ENCODE measurements around the gene SERPINA1. TPM values are rescaled to one million over a fixed set of nuclear protein-coding genes. Genes with fewer than 3 reads are reported as not detected.

Gene SERPINA1
- total RNA-seq, 3 donors from 2014 or later = 98.3 to 311 (median 225) TPM

DNA sequence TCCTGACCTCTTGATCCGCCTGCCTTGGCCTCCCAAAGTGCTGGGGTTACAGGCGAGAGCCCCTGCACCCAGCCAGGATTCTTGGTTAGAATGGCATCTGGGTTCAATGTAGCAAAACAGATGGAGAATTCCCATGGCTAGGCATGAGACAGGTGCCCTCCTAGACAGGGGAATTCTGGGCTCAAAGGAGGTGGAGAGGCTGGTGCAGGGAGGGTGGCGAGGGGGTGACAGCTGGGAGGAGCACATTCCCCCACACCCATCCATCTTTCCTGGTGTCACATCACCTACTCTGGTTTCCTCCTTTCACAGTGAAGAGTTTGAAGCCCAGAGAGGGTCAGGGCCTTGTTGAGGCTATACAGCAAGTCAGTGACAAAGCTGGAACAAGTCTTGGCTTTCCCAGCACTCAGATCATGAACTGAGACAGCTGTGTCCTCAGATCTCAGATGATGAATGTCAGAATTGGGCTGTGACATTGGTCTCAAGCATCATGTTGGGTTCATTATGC lies 2.8 kb downstream of the SERPINA1 start:
- intact Hi-C loops (cut with DNase I, micrococcal nuclease) = no loop called here

DNA sequence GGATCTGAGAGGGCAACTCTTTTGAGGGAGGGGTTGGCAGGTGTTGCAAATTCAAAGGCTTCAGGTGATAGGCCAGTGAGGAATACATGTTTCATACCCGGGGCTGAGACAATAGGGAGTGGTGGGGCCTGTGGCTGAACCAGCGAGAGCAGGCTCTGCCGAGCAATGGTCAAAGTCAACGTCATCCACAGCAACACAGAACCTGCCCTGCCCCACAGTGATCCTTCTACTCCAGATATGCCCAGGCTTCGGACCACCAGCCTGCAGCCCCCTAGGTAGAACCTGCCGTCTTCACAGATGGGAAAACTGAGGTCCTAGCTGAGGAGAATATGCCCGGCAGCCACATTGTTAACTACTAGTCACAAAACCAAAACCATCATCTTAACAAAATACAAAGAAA lies 4.1 kb downstream of the SERPINA1 start:
- TF ChIP-seq, protein P1, sequence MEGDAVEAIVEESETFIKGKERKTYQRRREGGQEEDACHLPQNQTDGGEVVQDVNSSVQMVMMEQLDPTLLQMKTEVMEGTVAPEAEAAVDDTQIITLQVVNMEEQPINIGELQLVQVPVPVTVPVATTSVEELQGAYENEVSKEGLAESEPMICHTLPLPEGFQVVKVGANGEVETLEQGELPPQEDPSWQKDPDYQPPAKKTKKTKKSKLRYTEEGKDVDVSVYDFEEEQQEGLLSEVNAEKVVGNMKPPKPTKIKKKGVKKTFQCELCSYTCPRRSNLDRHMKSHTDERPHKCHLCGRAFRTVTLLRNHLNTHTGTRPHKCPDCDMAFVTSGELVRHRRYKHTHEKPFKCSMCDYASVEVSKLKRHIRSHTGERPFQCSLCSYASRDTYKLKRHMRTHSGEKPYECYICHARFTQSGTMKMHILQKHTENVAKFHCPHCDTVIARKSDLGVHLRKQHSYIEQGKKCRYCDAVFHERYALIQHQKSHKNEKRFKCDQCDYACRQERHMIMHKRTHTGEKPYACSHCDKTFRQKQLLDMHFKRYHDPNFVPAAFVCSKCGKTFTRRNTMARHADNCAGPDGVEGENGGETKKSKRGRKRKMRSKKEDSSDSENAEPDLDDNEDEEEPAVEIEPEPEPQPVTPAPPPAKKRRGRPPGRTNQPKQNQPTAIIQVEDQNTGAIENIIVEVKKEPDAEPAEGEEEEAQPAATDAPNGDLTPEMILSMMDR (IDR thresholded peaks at IDR 0.05) = no peak
- H3K4me3 ChIP-seq = no peak overlapping the region
- no peak for DNase-seq

More for the DNA sequence above, 2.8 kb downstream of the SERPINA1 start:
- DNase-seq = no peak
- TF ChIP-seq, protein P1 (IDR thresholded peaks at IDR 0.05) = no peak
- ATAC-seq = no peak
- peaks cover 27% of the 10 kb centered on the region for H3K4me1 ChIP-seq (ENCODE audit: low read depth)
- no peaks in the 10 kb centered on the region for H3K36me3 ChIP-seq (ENCODE audit: low read depth)
- no peak overlapping the region for H3K4me3 ChIP-seq
- no peaks in the 10 kb centered on the region for H3K9me3 ChIP-seq

DNA sequence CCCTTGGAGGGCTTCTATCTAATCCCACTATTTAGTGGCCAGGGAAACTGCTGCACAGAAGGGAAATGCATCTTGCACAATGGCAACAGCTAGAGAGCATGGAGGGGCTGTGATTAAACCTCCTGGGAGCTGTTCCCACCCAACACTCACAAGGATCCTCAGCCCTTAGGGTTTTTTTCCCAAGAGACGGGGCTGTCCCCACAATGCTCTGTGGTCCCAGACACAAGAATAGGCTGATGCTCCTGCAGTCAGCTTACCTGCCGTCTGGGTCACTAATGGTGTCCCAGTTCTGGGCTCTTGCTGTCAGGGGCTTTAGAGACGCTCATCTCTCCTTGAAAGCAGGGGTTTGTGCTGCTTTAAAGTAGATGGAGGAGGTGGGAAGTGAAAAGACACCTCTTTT lies 4.6 kb downstream of the SERPINA1 start:
- ATAC-seq (no peak), DNase-seq (no peak)
- TF ChIP-seq, protein P1 (IDR thresholded peaks at IDR 0.05) = no peak
- intact Hi-C loops (cut with DNase I, micrococcal nuclease) = no loop called here
- H3K4me1 ChIP-seq (ENCODE audit: low read depth) = peaks cover 23% of the 10 kb centered on the region
- H3K36me3 ChIP-seq (ENCODE audit: low read depth) = no peaks in the 10 kb centered on the region
- H3K9me3 ChIP-seq = no peaks in the 10 kb centered on the region
- no peak overlapping the region for H3K4me3 ChIP-seq

More for the DNA sequence above, 4.1 kb downstream of the SERPINA1 start:
- no peaks in the 10 kb centered on the region for H3K36me3 ChIP-seq (ENCODE audit: low read depth)
- intact Hi-C loops (cut with DNase I, micrococcal nuclease) = no loop called here
- H3K9me3 ChIP-seq = no peaks in the 10 kb centered on the region
- ATAC-seq = no peak
- peaks cover 23% of the 10 kb centered on the region for H3K4me1 ChIP-seq (ENCODE audit: low read depth)

DNA sequence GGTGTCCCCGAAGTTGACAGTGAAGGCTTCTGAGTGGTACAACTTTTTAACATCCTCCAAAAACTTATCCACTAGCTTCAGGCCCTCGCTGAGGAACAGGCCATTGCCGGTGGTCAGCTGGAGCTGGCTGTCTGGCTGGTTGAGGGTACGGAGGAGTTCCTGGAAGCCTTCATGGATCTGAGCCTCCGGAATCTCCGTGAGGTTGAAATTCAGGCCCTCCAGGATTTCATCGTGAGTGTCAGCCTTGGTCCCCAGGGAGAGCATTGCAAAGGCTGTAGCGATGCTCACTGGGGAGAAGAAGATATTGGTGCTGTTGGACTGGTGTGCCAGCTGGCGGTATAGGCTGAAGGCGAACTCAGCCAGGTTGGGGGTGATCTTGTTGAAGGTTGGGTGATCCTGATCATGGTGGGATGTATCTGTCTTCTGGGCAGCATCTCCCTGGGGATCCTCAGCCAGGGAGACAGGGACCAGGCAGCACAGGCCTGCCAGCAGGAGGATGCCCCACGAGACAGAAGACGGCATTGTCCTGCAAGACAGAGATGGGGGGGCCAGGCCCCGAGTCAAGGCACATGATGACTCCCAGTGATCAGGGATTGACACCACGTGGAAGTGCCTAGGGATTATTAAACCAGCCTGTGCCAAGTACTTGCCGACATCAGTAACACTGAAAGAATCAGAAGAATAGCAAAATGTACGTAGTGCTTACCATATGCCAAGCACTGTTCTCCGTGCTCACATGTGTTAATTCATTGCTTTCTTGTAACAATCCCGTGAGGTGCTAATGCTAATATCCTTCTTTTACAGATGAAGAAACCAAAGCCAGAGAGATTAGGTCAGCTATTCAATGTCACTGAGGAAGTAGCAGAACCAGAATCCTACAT lies 5.4 kb downstream of the SERPINA1 start:
- TF ChIP-seq, protein P1 (IDR thresholded peaks at IDR 0.05) = no peak
- ATAC-seq (no peak), DNase-seq (no peak)
- Histone ChIP-seq H3K4me3 (no peak overlapping the region), H3K9me3 (no peaks in the 10 kb centered on the region), H3K36me3 (ENCODE audit: low read depth) (no peaks in the 10 kb centered on the region), H3K4me1 (ENCODE audit: low read depth) (peaks cover 23% of the 10 kb centered on the region)
- intact Hi-C loops (cut with DNase I, micrococcal nuclease) = no loop called here

DNA sequence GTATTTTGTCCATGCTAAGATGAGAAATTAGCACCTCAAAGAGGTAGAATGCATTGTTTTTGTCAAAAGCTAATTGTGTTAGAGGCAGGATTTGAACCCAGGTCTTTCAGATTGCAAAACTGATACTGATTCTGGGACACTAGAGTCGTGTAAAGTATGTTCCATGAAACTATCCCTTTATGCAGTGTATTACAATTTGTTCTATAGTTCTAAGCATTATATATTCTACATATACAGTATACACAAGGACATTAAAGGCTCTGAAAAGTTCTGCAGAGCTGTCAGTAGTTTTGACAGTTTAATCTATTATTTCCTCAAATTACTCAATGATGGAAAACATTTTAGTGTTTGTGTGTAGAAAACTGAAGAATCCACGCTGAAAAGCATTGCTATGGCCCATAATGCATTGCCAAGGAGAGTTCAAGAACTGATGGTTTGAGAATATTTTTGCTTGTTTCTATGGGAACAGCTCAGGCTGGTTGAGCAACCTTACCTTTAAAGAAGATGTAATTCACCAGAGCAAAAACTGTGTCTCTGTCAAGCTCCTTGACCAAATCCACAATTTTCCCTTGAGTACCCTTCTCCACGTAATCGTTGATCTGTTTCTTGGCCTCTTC lies 6.2 kb downstream of the SERPINA1 start:
- intact Hi-C loops (cut with DNase I, micrococcal nuclease) = no loop called here
- DNase-seq (no peak), ATAC-seq (no peak)
- H3K36me3 ChIP-seq (ENCODE audit: low read depth) = no peaks in the 10 kb centered on the region
- no peak overlapping the region for H3K4me3 ChIP-seq
- TF ChIP-seq, protein P1 (IDR thresholded peaks at IDR 0.05) = no peak
- H3K9me3 ChIP-seq = no peaks in the 10 kb centered on the region
- peaks cover 17% of the 10 kb centered on the region for H3K4me1 ChIP-seq (ENCODE audit: low read depth)
